ENCODE data around the gene CR2. TPM values are rescaled to one million over a fixed set of nuclear protein-coding genes. Genes with fewer than 3 reads are reported as not detected.
A peak's percentile ranks its signal among the peaks of the same experiment; 100 is the strongest.
"Not testable (repeated sequence)": the region's sequence is repeated elsewhere in the genome, so short reads cannot be mapped to it uniquely, and the experiment has no call there.

CR2 gene
- total RNA-seq, 2 experiments from 2014 or later = not detected

DNA sequence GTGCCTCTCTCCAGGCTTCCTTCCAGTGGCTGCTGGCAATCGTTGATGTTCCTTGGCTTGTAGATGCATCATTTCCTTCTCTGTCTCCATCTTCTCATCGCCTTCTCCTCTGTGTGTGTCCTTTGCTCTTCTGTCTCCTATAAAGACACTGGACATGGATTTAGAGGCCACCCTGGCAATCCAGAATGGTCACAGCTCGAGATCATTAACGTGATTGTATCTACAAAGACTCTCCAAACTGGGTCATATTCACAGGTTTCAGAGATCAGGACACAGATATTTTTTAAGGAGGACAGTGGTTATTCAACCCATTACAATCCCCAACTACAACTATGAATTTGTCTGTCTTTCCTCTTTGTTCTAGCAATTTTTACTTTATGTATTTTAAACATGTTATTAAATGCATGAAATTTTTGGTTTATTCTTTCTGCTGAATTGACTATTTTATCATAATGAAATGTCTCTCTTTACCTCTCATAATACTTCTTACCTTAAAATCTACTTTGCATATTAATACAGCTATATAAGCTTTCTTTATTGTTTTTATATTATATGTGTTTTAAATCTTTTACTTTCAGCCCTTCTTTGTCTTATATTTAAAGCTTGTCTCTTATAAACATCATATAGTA lies 64.6 kb downstream of the CR2 start:
- POLR2A ChIA-PET = interaction anchor here (0.6 kb wide), 1 partner anchor 820 kb away, joined by 5 read pairs; no protein-coding TSS in a partner anchor
- CTCF ChIA-PET = interaction anchor here (1.9 kb wide), 1 partner anchor 19 kb away, joined by 8 read pairs; no protein-coding TSS in a partner anchor
- Mint-ChIP-seq H3K36me3 (ENCODE audit: low read depth) (no peaks in the 10 kb centered on the region), H3K27me3 (ENCODE audit: low read depth) (peaks cover 8% of the 10 kb centered on the region), H3K4me3 (no peak overlapping the region), H3K27ac (no peak overlapping the region), H3K4me1 (ENCODE audit: low read depth) (no peaks in the 10 kb centered on the region), H3K9me3 (ENCODE audit: insufficient read depth) (no peaks in the 10 kb centered on the region)
- no peak for DNase-seq
- no peak for ATAC-seq

DNA sequence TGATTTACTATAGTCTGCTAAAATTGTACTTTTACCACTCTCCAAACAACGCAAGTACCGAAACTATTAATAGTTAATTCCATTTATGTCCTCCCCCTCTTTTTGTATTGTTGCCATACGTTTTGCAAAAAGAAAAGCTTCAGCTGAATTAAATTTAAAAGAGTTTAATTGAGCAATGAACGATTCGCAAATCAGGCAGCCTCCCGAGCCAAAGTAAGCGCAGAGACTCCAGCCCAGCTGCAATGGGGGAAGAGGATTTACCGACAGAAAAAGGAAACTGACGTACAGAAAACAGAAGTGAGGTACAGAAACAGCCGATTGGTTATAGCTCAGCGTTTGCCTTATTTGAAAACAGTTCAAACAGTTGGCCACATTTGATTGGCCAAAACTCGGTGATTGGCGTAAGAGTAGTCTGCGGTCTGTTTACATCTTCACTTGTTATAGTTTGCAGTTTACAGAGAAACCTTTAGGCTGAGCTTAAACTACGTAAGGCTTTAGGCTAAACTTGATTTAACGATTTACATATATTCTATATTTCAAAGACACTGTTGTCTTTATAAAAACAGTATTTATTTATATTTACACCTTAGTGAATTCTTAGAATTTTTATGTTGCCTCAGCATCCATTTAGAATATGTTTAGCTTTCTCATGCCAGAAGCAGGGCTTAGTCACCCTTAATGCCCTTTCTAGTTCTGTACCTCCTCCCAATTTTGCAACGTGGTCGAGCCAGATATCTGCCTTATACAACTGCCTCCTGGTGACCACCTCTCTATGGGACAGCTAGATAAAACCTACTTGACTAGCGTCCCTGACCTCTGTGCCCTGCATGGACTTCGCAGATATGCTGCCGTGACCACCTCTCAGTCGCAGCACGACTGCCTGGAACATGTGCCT lies 65.6 kb downstream of the CR2 start:
- Mint-ChIP-seq H3K27ac (no peak overlapping the region), H3K27me3 (ENCODE audit: low read depth) (peaks cover 7% of the 10 kb centered on the region), H3K4me3 (no peak overlapping the region), H3K9me3 (ENCODE audit: insufficient read depth) (no peaks in the 10 kb centered on the region), H3K36me3 (ENCODE audit: low read depth) (no peaks in the 10 kb centered on the region), H3K4me1 (ENCODE audit: low read depth) (no peaks in the 10 kb centered on the region)
- POLR2A ChIA-PET = no interaction called here
- CTCF ChIA-PET = interaction anchor here (1.8 kb wide), 1 partner anchor 60 kb away, joined by 5 read pairs; no protein-coding TSS in a partner anchor
- ATAC-seq = no peak
- no peak for DNase-seq

DNA sequence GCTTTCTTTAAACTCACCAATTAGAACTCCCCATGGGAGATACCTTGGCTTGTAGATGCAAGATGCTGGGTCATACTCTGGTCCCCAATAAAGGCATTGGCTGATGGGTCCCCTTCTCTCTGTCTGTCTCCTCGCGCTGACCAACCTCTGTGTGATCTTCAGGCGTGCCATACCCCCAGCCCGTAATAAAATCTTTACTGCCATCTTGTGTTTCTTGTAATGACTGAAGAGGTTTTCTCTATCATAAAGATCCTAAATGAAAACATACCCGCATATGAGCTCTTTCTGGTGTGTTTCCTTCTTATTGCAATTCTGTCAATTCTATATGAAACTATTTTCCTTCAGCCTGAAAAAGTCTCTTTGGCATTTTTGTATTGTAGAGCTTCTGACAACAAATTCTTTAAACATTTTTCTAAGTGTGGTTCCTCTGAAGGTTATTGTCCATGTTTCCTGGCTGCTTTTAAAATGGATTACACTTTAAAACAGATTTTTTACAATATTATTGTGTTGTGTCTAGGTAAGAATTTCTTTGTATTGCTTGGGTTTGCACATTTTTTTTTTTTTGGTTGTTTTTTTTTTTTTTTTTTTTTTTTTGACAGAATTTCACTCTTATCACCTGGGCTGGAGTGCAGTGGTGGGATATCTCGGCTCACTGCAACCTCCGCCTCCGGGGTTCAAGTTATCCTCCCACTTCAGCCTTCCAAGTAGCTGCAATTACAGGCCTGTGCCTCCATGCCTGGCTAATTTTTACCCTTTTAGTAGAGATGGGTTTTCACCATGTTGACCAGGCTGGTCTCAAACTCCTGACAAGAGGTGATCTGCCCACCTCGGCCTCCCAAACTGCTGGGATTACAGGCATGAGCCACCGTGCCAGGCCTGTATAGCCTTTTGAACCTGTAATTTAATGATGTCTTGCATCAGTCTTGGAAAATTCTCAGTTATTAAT lies 66.5 kb downstream of the CR2 start:
- H3K27ac Mint-ChIP-seq; H3K27me3 Mint-ChIP-seq (ENCODE audit: low read depth); POLR2A ChIA-PET; DNase-seq; H3K9me3 Mint-ChIP-seq (ENCODE audit: insufficient read depth); ATAC-seq; H3K4me1 Mint-ChIP-seq (ENCODE audit: low read depth); H3K4me3 Mint-ChIP-seq; H3K36me3 Mint-ChIP-seq (ENCODE audit: low read depth): not testable (repeated sequence)
- CTCF ChIA-PET = interaction anchor here (1.8 kb wide), 1 partner anchor 59 kb away, joined by 5 read pairs; no protein-coding TSS in a partner anchor

DNA sequence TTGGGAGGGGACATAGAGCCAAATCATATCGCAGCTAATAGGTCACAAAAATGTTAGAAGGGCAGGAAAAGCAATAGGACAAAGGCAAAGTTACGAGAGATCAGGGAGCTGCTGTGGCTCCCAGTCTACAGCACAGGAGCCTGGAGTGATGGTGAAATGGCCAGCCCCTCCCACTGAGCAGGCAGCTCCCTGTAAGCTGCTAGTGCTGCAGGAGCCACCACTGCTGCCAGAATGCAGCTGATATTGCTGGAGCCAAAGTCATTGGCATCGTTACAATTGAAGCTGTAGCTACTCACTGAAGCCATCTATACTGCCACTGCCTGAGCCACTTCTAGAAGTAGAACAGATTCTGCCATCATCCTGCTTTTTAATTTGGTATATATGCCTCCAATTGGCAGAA lies 71.1 kb downstream of the CR2 start:
- H3K27ac Mint-ChIP-seq; H3K9me3 Mint-ChIP-seq (ENCODE audit: insufficient read depth); H3K36me3 Mint-ChIP-seq (ENCODE audit: low read depth); POLR2A ChIA-PET; H3K27me3 Mint-ChIP-seq (ENCODE audit: low read depth); H3K4me3 Mint-ChIP-seq; H3K4me1 Mint-ChIP-seq (ENCODE audit: low read depth); DNase-seq; ATAC-seq: not testable (repeated sequence)
- CTCF ChIA-PET = interaction anchor here (0.7 kb wide), 1 partner anchor 441 kb away, joined by 3 read pairs; no protein-coding TSS in a partner anchor

DNA sequence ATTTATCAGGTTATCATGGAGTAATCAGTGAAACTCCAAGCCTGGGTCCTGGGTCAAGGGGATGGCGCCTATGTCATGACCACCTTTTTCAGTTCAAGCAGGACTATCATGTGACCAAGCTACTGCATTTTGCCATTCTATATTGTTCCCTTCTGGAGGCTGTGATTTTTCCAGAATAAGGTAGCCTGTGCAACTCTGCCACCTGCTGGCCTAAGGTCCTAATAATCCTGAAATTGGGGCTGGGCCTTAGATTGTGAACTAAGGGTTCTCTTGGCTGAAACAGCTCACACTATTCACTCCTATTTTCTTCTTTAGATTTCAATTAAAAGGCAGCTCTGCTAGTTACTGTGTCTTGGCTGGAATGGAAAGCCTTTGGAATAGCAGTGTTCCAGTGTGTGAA lies 74.3 kb downstream of the CR2 start:
- H3K9me3 Mint-ChIP-seq (ENCODE audit: insufficient read depth); H3K36me3 Mint-ChIP-seq (ENCODE audit: low read depth); H3K4me1 Mint-ChIP-seq (ENCODE audit: low read depth); DNase-seq; H3K4me3 Mint-ChIP-seq; ATAC-seq; H3K27me3 Mint-ChIP-seq (ENCODE audit: low read depth); POLR2A ChIA-PET; CTCF ChIA-PET; H3K27ac Mint-ChIP-seq: not testable (repeated sequence)

DNA sequence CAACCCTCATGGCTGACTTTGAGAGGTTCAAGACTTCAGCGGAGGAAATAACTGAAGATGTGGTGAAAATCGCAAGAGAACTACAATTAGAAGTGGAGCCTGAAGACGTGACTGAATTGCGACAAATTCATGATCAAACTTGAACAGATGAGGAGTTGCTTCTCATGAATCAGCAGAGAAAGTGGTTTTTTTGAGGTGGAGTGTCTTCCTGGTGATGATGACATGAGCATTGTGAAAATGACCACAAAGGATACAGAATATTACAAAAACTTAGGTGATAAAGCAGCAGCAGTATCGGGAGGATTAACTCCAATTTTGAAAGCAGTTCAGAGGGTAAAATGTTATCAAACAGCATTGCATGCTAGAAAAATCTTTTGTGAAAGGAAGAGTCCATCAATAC lies 82.1 kb downstream of the CR2 start:
- H3K9me3 Mint-ChIP-seq (ENCODE audit: insufficient read depth); H3K27me3 Mint-ChIP-seq (ENCODE audit: low read depth); H3K4me3 Mint-ChIP-seq; POLR2A ChIA-PET; H3K4me1 Mint-ChIP-seq (ENCODE audit: low read depth); H3K27ac Mint-ChIP-seq; H3K36me3 Mint-ChIP-seq (ENCODE audit: low read depth); DNase-seq; CTCF ChIA-PET: not testable (repeated sequence)
- peak; percentile 64 for ATAC-seq

Other genes with a start within 250 kb of the CR2 start
- 10 to 100 TPM; 82.1 to 85.5 TPM for gene CD55, start 132.7 kb upstream of the CR2 start, total RNA-seq
- under 1 TPM; 0.08 to 0.16 TPM for gene CR1, start 41.8 kb downstream of the CR2 start, total RNA-seq
- not detected for gene CR1L, start 190.8 kb downstream of the CR2 start, total RNA-seq